GM21367 (cell line): Measurements from ENCODE around the gene CELF4.

Source experiments
- ATAC-seq: cut with Tn5 transposase; IDR thresholded peaks from one replicate; pipeline ENCODE4 v1.9.1; 2021; ENCODE audit not compliant: unreplicated experiment

Gene CELF4

DNA sequence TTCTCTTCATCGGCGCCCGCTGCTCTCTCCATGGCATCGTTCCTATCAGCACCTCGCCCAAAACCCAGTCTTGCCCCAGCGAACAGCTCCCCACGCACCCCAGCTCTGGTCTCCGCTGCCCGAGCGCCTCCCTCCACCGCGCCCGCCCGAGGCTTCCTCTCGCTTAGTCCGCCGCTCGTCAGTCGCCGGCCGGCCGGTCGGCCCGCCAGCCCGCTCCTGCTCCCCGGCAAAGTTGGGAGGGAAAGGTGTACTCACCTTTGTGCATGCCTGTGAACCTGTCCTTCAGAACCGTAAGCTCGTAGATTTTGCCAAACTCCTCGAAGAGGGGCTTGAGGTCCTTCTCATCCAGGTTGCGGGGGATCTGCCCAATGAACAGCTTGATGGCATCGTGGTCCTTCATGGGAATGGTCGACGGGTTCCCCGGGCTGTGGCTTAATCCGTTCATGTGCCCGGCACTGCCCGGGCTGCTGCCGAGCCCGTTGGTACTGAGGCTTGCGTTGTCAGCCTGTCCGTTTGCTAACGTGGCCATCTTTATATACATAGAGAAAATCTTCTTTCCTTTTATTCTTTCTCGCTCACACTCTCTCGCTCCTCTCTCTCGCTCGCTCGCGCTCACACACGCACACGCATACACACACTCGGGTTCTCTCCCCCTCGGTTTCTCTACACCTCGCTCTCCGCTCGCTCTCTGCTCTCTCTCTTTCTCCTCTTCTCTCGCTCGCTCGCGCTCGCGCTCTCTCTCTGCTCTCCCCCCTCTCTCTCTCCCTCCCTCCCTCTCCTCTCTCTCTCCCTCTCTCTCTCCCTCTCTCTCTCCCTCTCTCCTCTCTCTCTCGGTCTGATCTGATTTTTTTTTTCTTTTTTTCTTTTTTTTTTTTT lies at the start of gene CELF4:
CELF4 (minus strand) TSS at position 698 of the 876 bp plus-strand sequence.
- no peak for ATAC-seq

- ATAC-seq = no peak
These were observed 47.6 kb upstream of the CELF4 start for GRCh38 chr18:37613253-37613565.

GRCh38 chr18:37612524-37613252 lies 47.1 kb upstream of the CELF4 start:
- ATAC-seq = no peak

DNA sequence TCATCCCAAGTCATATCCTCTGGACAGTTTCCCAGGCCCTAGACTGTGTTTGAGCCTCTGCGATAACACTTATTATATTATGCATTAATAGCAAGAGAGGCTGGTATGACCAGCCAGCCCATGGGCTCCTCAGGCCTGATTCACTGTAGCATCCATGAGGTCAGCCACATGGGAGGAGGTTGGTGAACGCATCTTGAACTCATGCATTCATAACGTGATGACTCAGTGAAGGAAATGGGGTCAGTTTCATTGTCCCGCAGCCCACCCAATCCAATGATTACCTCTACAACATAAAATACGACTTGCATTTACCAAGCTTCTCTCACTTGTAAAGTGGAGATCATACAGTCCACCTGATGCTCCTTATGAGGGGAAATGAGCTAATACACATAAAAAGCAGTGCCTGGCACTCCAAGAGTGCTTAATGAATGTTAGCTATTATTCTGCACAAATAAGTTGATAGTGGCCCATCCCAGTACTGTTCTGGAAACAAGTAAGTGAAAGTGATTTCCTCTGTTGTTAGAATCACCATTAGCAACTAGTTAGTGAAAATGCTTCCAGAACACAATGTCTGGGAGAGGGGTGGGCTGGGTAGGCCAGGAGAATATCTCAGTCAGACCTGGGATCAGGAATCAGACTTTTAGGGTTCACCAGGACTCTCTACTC lies 46.1 kb upstream of the CELF4 start:
- ATAC-seq = no peak

DNA sequence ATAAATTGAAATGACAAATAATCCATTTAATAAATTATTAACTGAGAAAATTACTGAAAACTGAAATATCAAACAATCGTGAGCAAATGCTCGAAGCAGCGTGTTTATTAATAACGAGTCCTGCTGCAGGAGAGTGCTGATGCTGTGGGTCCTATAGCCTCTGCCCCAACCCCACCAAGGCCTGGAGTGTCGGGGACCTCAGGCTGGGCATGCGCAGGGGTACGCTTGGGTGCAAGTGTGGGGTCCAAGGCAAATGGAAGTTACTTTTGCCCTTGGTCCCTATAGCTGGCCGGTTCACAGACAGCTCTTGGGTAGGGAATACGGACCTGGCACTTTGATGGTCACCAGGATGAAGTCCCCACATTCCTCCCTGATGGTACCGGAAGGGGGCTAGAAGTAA lies 43.3 kb upstream of the CELF4 start:
- no peak for ATAC-seq

DNA sequence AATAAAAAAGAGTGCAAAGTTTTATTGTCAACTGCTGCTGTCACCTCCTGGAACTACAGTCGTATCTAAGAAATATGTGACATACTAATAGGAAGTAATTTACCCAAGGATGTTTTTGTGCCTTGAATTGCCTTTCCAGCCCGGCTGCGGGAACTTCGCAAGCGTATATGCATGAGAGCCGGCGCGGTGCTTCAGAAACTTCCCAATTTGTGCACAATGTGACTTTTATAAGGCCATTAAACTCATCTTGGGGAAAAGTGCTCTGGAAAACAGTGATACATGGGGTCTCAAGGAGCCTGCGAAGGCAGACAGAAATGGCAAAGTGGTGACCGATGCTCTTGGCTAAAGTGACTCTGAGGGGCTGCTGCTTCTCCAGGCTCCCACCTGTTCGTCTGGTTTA lies 41.7 kb upstream of the CELF4 start:
- ATAC-seq = no peak

DNA sequence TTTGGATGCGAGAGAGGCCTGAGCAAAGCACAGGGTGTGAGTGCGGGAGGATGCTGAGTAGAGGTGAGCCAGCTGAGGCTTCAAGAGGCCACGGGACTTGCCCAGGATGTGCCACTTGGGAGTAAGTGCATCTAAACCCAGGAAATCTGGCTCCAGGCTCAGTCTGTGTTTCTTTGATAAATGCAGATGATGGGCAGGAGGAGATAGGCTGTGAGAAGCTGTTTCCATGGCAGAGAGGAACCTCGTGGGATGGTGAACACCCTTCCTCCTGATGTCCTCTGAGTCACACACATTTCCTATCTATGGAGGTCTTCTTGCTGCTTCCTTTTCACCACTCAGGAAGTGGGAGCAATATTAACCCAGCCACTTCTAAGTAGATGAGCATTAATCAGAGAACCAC lies 38.4 kb upstream of the CELF4 start:
- no peak for ATAC-seq

- ATAC-seq = no peak
These were observed 33.6 kb upstream of the CELF4 start for GRCh38 chr18:37598966-37599896.

DNA sequence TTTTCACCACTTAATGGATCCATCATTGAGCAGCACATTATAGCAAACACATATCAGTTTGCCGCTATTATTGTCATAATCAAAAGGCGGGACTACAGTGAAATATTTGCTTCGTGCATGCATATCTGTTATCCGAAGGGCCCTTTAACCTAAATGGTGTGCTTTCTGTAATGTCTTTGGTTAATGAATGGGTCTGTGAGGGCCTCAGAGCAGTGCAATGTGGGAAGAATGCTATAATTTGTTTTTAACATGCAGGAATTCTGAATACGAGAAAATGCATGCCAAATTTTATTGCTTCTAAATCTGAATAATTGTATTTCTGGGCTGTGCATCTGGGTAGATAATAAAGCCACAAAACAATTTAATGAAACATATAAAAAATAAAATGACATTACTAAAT lies 32.8 kb upstream of the CELF4 start:
- ATAC-seq = no peak

GRCh38 chr18:37590346-37590745 lies 24.7 kb upstream of the CELF4 start:
- ATAC-seq = no peak

DNA sequence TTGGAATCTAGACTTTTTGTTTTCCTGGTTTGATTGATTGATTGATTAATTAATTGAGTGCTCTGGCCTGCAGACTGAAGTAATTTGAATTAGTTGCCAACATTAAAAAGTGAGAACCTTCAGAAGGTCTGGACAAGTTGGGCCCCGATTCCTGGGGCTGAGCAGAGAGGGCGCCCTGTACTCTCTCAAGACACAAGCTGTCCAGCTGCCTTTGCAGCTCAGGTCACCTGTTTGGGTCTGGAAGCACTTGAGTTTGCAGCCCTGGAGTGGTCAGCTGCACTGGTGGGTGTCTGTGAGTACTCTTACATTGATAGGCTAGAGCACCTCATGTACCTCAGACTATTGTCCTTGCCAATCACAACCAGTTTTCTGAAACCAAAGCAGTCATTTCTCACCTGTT lies 22.7 kb upstream of the CELF4 start:
- ATAC-seq = no peak

GRCh38 chr18:37586656-37587225 lies 21.1 kb upstream of the CELF4 start:
- ATAC-seq = no peak

DNA sequence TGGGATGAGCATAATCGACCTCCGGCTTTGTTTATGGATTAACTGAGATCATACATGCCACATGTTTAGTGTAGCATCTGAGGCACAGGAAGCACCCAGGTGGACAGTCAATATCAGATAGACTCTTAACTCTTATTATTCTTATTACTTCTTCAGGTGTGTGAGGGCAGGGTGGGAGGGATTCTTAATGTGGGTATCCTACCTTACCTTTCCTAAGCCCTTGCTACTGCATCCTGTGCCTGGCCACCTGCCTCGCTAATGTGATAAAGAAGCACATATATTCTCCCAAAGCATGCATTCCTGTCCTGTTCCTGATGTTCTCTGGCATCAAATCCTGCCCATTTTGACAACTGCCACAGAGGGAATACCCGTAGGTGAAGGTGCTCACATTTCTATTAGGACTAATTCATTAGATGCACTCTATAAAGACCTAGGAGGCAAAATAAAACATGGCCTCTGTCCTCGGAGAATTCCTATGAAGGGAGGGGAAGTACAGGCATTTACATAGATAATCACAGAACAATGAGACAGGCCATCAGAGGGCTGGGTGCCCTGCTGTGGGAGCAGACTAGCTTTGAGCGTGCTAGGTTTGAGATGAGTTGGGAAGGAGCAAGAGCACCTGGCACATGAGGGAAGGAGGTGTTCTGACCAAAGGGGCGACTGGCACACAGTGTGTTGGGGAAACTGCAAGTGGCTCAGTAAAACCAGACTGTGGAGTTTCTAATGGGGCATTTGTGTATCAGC lies 19.5 kb upstream of the CELF4 start:
- ATAC-seq = no peak

GRCh38 chr18:37584217-37584616 lies 18.6 kb upstream of the CELF4 start:
- ATAC-seq = no peak

GRCh38 chr18:37582261-37582660 lies 16.7 kb upstream of the CELF4 start:
- ATAC-seq = no peak

DNA sequence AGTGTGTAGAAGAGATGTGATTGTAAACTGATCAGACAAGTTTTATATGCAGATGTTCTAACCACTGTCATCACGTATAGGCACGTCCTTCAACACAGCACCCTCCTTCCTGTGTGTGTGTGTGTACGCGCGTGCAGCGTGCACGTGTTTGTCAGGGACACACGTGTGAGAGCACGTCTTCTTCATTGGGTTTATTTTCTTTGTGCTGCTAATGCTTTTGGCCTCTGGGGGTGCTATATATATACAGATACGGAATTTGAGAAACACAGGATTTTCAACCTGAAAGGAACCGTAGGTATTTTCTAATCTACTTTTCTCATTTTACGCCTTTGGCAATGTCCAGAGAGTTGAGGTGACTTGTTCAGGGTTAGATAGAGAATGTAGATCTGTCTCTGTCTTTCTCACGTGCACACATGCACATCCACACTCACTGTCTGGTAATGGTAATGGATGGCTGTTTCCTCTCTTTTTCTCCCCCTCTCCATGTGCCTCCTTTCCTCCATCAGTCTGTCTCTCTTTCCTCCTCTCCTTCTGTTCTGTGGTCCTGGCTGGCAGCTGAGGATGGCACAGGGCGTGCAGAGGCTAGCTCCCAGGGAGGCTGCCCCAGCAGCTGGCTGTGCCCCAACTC lies 13.4 kb upstream of the CELF4 start:
- peak; percentile 75 for ATAC-seq

- ATAC-seq = no peak
These were observed 12.6 kb upstream of the CELF4 start for GRCh38 chr18:37578182-37578678.

DNA sequence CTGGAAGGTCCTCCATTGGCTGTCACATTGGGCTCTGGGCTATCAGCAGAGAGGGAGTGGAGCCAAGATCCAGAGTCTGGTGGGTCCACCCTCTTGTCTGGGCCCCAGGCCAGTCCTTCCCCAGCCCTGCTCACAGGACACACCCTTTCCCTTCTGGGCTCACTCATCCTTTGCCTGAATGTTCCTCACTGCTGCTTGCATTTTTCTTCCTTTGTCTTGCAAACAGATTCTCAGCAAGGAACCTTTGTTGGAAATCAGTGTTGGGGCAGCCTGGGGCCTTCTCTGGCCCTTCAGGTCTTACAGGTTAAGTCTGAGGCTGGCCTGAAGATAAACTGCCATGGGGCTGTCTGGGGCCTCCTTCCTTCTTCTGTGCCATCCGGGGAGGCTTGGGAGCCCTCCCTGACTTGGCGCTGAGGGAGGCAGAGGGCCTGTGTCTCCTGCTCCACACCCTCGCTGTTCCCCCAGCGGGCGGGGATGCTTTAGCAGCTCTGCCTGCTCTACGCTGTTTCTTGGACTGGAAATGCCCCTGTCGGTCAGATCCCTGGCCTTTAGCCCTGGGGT lies 11.5 kb upstream of the CELF4 start:
- no peak for ATAC-seq

DNA sequence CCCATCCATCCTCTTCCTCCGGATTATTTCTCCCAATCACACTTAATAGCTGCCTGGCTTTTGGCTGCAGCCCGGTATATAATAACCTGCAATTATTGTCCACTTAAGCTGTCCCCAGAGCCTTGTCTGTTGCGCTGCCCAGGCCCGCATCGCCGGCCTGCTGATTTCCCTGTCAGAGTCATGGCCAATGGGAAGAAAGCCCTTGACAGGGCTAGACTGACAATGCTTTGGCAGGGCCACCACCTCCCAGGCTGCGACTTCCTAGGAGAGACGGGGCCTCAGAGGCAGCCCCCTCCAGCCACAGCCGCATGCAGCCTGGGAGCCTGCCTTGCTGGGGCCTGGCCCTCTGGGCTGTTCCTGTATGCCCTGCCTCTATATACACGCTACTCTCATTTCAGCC lies 10.0 kb upstream of the CELF4 start:
- no peak for ATAC-seq
